Esophagus squamous epithelium (tissue), 5 donors: Measurements from ENCODE around the gene ABCD3. TPM values are rescaled to one million over a fixed set of nuclear protein-coding genes. Genes with fewer than 3 reads are reported as not detected.

Experiments used
- DNase-seq: peaks from one replicate; lab custom pipeline; 2025; lab: John Stamatoyannopoulos, UW
- H3K27ac ChIP-seq, 4 donors: fragments of 200-600 bp; sonication (generic); one replicate each; pipeline ENCODE4 v1.5.1; 2016 to 2019; ENCODE audit warnings: mild to moderate bottlenecking in 1 of 4
- H3K27me3 ChIP-seq, 4 donors: fragments of 200-600 bp; sonication (generic); 1 replicate in 3 of 4; 2 replicates in 1 of 4; pipeline versions ENCODE4 v1.5.1 to v1.6.0; 2017 to 2021; ENCODE audit warnings: antibody characterized with exemption in 1 of 4
- H3K36me3 ChIP-seq, 3 donors: fragments of 200-600 bp; sonication (generic); one replicate each; pipeline ENCODE4 v1.5.1; 2016 to 2019
- H3K4me1 ChIP-seq, 3 donors: fragments of 200-600 bp; sonication (generic); one replicate each; pipeline ENCODE4 v1.5.1; 2017 to 2019
- H3K4me3 ChIP-seq, 4 donors: fragments of 200-600 bp; sonication (generic); 1 replicate in 3 of 4; 2 replicates in 1 of 4; pipeline ENCODE4 v1.5.1; 2016 to 2019; ENCODE audit warnings: mild to moderate bottlenecking in 2 of 4, moderate library complexity in 1 of 4
- H3K9me3 ChIP-seq, 3 donors: fragments of 200-600 bp; sonication (generic); one replicate each; pipeline ENCODE4 v1.5.1; 2016 to 2019
- POLR2A ChIP-seq, 4 donors: fragments of 450-650 bp; IDR thresholded peaks; one replicate each; pipeline ENCODE4 v1.6.1; 2017; ENCODE audit warnings: antibody characterized with exemption in 4 of 4, mild to moderate bottlenecking in 4 of 4, moderate library complexity in 3 of 4
- WGBS, 2 donors: methylation state at CpG; one replicate each; pipeline ENCODE4 v1.1.5; 2018; 5-methylcytosine and 5-hydroxymethylcytosine counted together
- intact Hi-C: fragments of 100-400 bp; cut with DNase I; formaldehyde crosslinking; loops from one replicate; pipeline ENCODE4 v1.15.0; 2022
- total RNA-seq, 4 donors: library from RNA; depleted of rRNA; stranded (reverse); fragments of >200 nt; gene quantifications; one replicate each; pipeline ENCODE4 v1.1.0, GENCODE V29; 2016
- TF ChIP-seq, protein P1 (sequence below), 6 experiments: fragments of 450-650 bp in 4 of 6; fragments of 200-600 bp in 2 of 6; sonication (generic) in 2 of 6; IDR thresholded peaks; one replicate each; pipeline ENCODE4 v1.5.1; 2016 to 2019; ENCODE audit warnings: antibody characterized with exemption in 6 of 6, mild to moderate bottlenecking in 4 of 6, moderate library complexity in 4 of 6
- donor health status: DM: yes; HTN: yes; CAD: no.

Gene ABCD3
- total RNA-seq, 4 donors from 2014 or later, result 30.2 to 34.5 (median 32.1) TPM

- H3K36me3 ChIP-seq, result peaks cover 0 to 22% (median 0%) of the 10 kb centered on the region in 3 donors
- H3K4me1 ChIP-seq, result peaks cover 8 to 79% (median 13%) of the 10 kb centered on the region in 3 donors
- H3K4me3 ChIP-seq, result peak overlapping the region; percentile 65 to 95 (median 75)
- H3K27me3 ChIP-seq, result peaks cover 0 to 71% (median 0%) of the 10 kb centered on the region in 4 donors
- WGBS, 2 donors, result 18 to 25% methylated on average over 19 to 23 of the region's 23 CpGs
- no peak for DNase-seq
- intact Hi-C loops, result no loop called here
- H3K27ac ChIP-seq, result peak overlapping the region; percentile 88 to 97 (median 92)
- TF ChIP-seq, protein P1, sequence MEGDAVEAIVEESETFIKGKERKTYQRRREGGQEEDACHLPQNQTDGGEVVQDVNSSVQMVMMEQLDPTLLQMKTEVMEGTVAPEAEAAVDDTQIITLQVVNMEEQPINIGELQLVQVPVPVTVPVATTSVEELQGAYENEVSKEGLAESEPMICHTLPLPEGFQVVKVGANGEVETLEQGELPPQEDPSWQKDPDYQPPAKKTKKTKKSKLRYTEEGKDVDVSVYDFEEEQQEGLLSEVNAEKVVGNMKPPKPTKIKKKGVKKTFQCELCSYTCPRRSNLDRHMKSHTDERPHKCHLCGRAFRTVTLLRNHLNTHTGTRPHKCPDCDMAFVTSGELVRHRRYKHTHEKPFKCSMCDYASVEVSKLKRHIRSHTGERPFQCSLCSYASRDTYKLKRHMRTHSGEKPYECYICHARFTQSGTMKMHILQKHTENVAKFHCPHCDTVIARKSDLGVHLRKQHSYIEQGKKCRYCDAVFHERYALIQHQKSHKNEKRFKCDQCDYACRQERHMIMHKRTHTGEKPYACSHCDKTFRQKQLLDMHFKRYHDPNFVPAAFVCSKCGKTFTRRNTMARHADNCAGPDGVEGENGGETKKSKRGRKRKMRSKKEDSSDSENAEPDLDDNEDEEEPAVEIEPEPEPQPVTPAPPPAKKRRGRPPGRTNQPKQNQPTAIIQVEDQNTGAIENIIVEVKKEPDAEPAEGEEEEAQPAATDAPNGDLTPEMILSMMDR (IDR thresholded peaks at IDR 0.05), result no peak
- TF ChIP-seq POLR2A (IDR thresholded peaks at IDR 0.05), result no peak
- no peaks in the 10 kb centered on the region for H3K9me3 ChIP-seq
Observed at GRCh38 chr1:94540440-94541245, 122.5 kb downstream of the ABCD3 start.

DNA sequence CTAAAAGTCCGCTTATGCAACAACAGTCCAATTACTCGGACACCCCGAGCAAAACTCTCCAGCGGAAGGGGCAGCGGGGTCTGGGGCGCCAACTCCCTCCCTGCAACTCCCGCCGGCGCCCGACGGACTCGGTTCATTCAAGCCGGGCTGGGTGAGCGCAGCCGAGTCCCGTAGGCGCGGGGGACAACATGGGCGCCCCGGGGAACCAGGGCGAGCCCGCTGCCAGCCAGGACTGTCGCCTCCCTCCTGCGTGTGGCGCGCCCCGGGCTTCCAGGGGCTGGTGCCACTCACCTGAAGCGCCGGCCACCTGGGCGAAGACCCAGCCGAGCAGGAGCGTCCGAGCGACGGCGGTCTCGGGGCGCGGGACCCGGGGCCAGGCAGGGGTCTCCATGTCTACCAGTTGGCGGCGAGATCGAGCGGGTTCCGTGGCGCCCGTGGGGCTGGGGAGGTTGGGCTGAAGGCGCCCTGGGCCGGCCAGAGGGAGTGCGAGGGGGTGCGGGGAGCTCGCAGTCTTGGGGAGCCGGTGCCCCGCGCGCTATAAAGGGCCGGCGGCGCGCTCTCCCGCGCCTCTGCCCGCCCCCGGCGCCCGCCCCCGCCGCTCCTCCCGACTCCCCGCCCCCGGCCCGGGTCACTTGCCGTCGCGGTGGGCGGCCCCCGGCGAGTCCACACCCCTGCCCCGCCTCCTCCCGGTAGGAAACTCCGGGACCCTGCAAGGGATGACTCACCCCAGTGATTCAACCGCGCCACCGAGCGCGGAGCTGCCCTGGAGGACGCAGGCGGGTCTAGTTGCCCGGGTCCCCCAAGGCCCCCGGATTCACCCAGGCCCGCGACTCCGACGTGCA is 123.3 kb downstream of the ABCD3 start, which contains the start of gene F3:
F3 (minus strand) TSS at position 514 of the 842 bp plus-strand sequence; CDS start at position 391, 123 bp downstream.
- peaks cover 0 to 71% (median 0%) of the 10 kb centered on the region in 4 donors for H3K27me3 ChIP-seq
- no peaks in the 10 kb centered on the region for H3K9me3 ChIP-seq
- peak within 1 kb of the TSS; percentile 88 to 97 (median 92) for H3K27ac ChIP-seq
- peak within 1 kb of the TSS; percentile 65 to 95 (median 75) for H3K4me3 ChIP-seq
- peak; percentile 6 for DNase-seq
- peaks cover 8 to 79% (median 13%) of the 10 kb centered on the region in 3 donors for H3K4me1 ChIP-seq
- H3K36me3 ChIP-seq, result peaks cover 0 to 14% (median 0%) of the 10 kb centered on the region in 3 donors
- TF ChIP-seq, protein P1 (IDR thresholded peaks at IDR 0.05), result peak in 1 of 6 experiments; percentile 15
- peak in 3 of 4 donors; percentile 11 to 92 (median 92) for TF ChIP-seq POLR2A (IDR thresholded peaks at IDR 0.05)
- intact Hi-C loops, result no loop called here
- WGBS, 2 donors, result 0% methylated on average over 1 of the region's 94 CpGs; no CpG with 5 or more reads in 1 of the 2 donors

- Histone ChIP-seq H3K9me3 (no peaks in the 10 kb centered on the region), H3K27me3 (peaks cover 0 to 75% (median 0%) of the 10 kb centered on the region in 4 donors), H3K4me3 (peak overlapping the region; percentile 65 to 95 (median 75)), H3K36me3 (peaks cover 0 to 12% (median 0%) of the 10 kb centered on the region in 3 donors), H3K4me1 (peaks cover 8 to 79% (median 13%) of the 10 kb centered on the region in 3 donors), H3K27ac (peak overlapping the region; percentile 88 to 97 (median 92))
- intact Hi-C loops, result no loop called here
- WGBS, 2 donors, result 0 to 2% methylated on average over 3 to 5 of the region's 26 CpGs
- DNase-seq, result no peak
- TF ChIP-seq, protein P1 (IDR thresholded peaks at IDR 0.05), result no peak
- no peak for TF ChIP-seq POLR2A (IDR thresholded peaks at IDR 0.05)
Observed at GRCh38 chr1:94542088-94542870, 124.1 kb downstream of the ABCD3 start.

GRCh38 chr1:94543001-94543400 is 124.8 kb downstream of the ABCD3 start:
- peak overlapping the region; percentile 88 to 97 (median 92) for H3K27ac ChIP-seq

More at GRCh38 chr1:94543001-94543400, 124.8 kb downstream of the ABCD3 start:
- peak overlapping the region; percentile 65 to 95 (median 75) for H3K4me3 ChIP-seq
- peaks cover 8 to 76% (median 13%) of the 10 kb centered on the region in 3 donors for H3K4me1 ChIP-seq
- H3K36me3 ChIP-seq, result peaks cover 0 to 11% (median 0%) of the 10 kb centered on the region in 3 donors
- H3K27me3 ChIP-seq, result peaks cover 0 to 75% (median 0%) of the 10 kb centered on the region in 4 donors
- no peak for DNase-seq
- intact Hi-C loops, result no loop called here
- no peaks in the 10 kb centered on the region for H3K9me3 ChIP-seq
- WGBS, 2 donors, result 0 to 5% methylated on average over 1 of the region's 1 CpG
- no peak for TF ChIP-seq POLR2A (IDR thresholded peaks at IDR 0.05)
- TF ChIP-seq, protein P1 (IDR thresholded peaks at IDR 0.05), result no peak
